Measurements from ENCODE around the gene KLHL29. TPM values are rescaled to one million over a fixed set of nuclear protein-coding genes. Genes with fewer than 3 reads are reported as not detected.

The KLHL29 gene
- total RNA-seq, 2 experiments from 2014 or later: 2.5 to 2.7 TPM

DNA sequence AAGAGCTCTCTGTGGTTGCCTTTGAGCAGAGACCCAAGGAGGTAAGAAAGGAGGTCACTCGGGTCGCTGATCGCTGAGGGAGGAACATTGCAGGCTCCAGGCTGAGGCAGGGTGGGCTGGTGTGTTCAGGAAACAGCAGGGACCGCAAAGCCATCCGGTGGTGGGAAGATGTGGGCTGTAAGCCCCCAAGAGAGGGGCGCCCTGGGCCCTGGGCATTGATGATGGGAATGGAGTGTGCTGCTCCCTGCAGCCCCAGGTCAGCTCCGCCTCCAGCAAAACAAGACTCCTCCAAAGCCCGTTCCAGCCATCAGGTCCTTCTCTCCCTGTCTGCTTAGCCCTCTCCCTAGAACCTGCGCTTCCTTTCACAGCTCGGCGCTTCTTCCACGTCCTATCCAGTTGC lies 229.7 kb downstream of the KLHL29 start:
- H3K4me3 Mint-ChIP-seq: no peak overlapping the region
- Histone ChIP-seq H3K9me3 (ENCODE audit: control insufficient read depth in 1 of 2, insufficient read depth in 1 of 2, low read length in 2 of 2) (peaks cover 0 to 8% of the 10 kb centered on the region in 2 experiments), H3K4me1 (ENCODE audit: insufficient read depth, low read length) (peaks cover 3% of the 10 kb centered on the region), H3K4me3 (ENCODE audit: low read length) (no peak overlapping the region), H3K27ac (ENCODE audit: low read depth in 1 of 2, low read length in 2 of 2) (no peak overlapping the region), H3K27me3 (ENCODE audit: control insufficient read depth in 1 of 2, insufficient read depth in 2 of 2, low read length in 2 of 2) (peaks cover 0 to 3% of the 10 kb centered on the region in 2 experiments), H3K36me3 (ENCODE audit: insufficient read depth, low read length) (no peaks in the 10 kb centered on the region)
- peaks cover 4% of the 10 kb centered on the region for H3K27me3 Mint-ChIP-seq
- intact Hi-C loops (cut with DNase I, micrococcal nuclease): no loop called here
- ATAC-seq (ENCODE audit: poor library complexity) (no peak), DNase-seq (no peak)
- ChIA-PET POLR2A (no interaction called here), CTCF (no interaction called here)
- no peak overlapping the region for H3K27ac Mint-ChIP-seq
- no peak for TF ChIP-seq CTCF (IDR thresholded peaks at IDR 0.05)
- no peaks in the 10 kb centered on the region for H3K36me3 Mint-ChIP-seq (ENCODE audit: low read depth)
- H3K4me1 Mint-ChIP-seq (ENCODE audit: low read depth): peaks cover 21% of the 10 kb centered on the region
- peaks cover 10% of the 10 kb centered on the region for H3K9me3 Mint-ChIP-seq

GRCh38 chr2:23615216-23616020 lies 230.4 kb downstream of the KLHL29 start:
- Mint-ChIP-seq H3K36me3 (ENCODE audit: low read depth) (no peaks in the 10 kb centered on the region), H3K4me1 (ENCODE audit: low read depth) (peaks cover 21% of the 10 kb centered on the region), H3K9me3 (peaks cover 10% of the 10 kb centered on the region), H3K4me3 (no peak overlapping the region), H3K27ac (no peak overlapping the region), H3K27me3 (peaks cover 2% of the 10 kb centered on the region)
- ATAC-seq (ENCODE audit: poor library complexity): no peak
- peaks cover 3% of the 10 kb centered on the region for H3K4me1 ChIP-seq (ENCODE audit: insufficient read depth, low read length)
- H3K9me3 ChIP-seq (ENCODE audit: control insufficient read depth in 1 of 2, insufficient read depth in 1 of 2, low read length in 2 of 2): peaks cover 0 to 4% of the 10 kb centered on the region in 2 experiments
- no peak overlapping the region for H3K27ac ChIP-seq (ENCODE audit: low read depth in 1 of 2, low read length in 2 of 2)
- H3K36me3 ChIP-seq (ENCODE audit: insufficient read depth, low read length): no peaks in the 10 kb centered on the region
- H3K4me3 ChIP-seq (ENCODE audit: low read length): no peak overlapping the region
- no peak for TF ChIP-seq CTCF (IDR thresholded peaks at IDR 0.05)
- no peak for DNase-seq
- intact Hi-C loops (cut with DNase I, micrococcal nuclease): no loop called here
- POLR2A ChIA-PET: no interaction called here
- CTCF ChIA-PET: no interaction called here
- peaks cover 0 to 3% of the 10 kb centered on the region in 2 experiments for H3K27me3 ChIP-seq (ENCODE audit: control insufficient read depth in 1 of 2, insufficient read depth in 2 of 2, low read length in 2 of 2)

- H3K9me3 Mint-ChIP-seq: peaks cover 6% of the 10 kb centered on the region
- no peak for TF ChIP-seq CTCF (IDR thresholded peaks at IDR 0.05)
- H3K36me3 ChIP-seq (ENCODE audit: insufficient read depth, low read length): no peaks in the 10 kb centered on the region
- H3K4me1 Mint-ChIP-seq (ENCODE audit: low read depth): peaks cover 21% of the 10 kb centered on the region
- ATAC-seq (ENCODE audit: poor library complexity) (no peak), DNase-seq (no peak)
- no peak overlapping the region for H3K4me3 Mint-ChIP-seq
- no peak overlapping the region for H3K27ac Mint-ChIP-seq
- H3K27ac ChIP-seq (ENCODE audit: low read depth in 1 of 2, low read length in 2 of 2): no peak overlapping the region
- intact Hi-C loops (cut with DNase I, micrococcal nuclease): no loop called here
- H3K4me1 ChIP-seq (ENCODE audit: insufficient read depth, low read length): peaks cover 3% of the 10 kb centered on the region
- ChIA-PET POLR2A (no interaction called here), CTCF (no interaction called here)
- no peaks in the 10 kb centered on the region for H3K27me3 ChIP-seq (ENCODE audit: control insufficient read depth in 1 of 2, insufficient read depth in 2 of 2, low read length in 2 of 2)
- no peaks in the 10 kb centered on the region for H3K9me3 ChIP-seq (ENCODE audit: control insufficient read depth in 1 of 2, insufficient read depth in 1 of 2, low read length in 2 of 2)
- no peak overlapping the region for H3K4me3 ChIP-seq (ENCODE audit: low read length)
- no peaks in the 10 kb centered on the region for H3K27me3 Mint-ChIP-seq
- H3K36me3 Mint-ChIP-seq (ENCODE audit: low read depth): no peaks in the 10 kb centered on the region
These were observed 231.7 kb downstream of the KLHL29 start for GRCh38 chr2:23616630-23617029.
